ENCODE results near the gene P2RX4.
"Not testable (repeated sequence)": the region's sequence is repeated elsewhere in the genome, so short reads cannot be mapped to it uniquely, and the experiment has no call there.

DNA sequence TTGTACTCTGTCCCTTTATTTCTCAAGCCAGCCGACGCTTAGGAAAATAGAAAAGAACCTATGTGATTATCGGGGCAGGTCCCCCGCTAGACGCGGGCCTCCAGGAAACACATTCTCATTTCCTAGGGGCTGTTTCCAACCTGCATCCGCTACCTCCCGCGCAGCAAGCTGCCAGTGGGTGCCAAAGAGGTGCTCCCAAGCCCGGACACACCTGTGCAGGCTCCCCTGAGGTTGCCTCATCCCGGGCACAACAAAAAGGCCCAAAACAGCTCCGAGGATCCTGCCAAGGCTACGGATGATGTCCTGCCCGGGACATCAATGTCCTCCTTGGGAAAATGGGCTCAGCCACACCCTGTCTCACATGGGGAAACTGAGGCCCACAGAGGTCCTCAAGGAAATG, 71.2 kb downstream of the P2RX4 start:
- TF ChIP-seq, protein P1, sequence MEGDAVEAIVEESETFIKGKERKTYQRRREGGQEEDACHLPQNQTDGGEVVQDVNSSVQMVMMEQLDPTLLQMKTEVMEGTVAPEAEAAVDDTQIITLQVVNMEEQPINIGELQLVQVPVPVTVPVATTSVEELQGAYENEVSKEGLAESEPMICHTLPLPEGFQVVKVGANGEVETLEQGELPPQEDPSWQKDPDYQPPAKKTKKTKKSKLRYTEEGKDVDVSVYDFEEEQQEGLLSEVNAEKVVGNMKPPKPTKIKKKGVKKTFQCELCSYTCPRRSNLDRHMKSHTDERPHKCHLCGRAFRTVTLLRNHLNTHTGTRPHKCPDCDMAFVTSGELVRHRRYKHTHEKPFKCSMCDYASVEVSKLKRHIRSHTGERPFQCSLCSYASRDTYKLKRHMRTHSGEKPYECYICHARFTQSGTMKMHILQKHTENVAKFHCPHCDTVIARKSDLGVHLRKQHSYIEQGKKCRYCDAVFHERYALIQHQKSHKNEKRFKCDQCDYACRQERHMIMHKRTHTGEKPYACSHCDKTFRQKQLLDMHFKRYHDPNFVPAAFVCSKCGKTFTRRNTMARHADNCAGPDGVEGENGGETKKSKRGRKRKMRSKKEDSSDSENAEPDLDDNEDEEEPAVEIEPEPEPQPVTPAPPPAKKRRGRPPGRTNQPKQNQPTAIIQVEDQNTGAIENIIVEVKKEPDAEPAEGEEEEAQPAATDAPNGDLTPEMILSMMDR (IDR thresholded peaks at IDR 0.05): not testable (repeated sequence)
- not testable (repeated sequence) for TF ChIP-seq POLR2AphosphoS5 (IDR thresholded peaks at IDR 0.05)
